ENCODE data around the gene MAP3K13. TPM values are rescaled to one million over a fixed set of nuclear protein-coding genes. Genes with fewer than 3 reads are reported as not detected.
"Not testable (repeated sequence)": the region's sequence is repeated elsewhere in the genome, so short reads cannot be mapped to it uniquely, and the experiment has no call there.

The MAP3K13 gene
- total RNA-seq, 1 donor from 2014 or later: 17.5 TPM

- DNase-seq (ENCODE audit: low read depth, low spot score): no peak
These were observed 20.3 kb upstream of the MAP3K13 start for GRCh38 chr3:185342459-185343174.

- DNase-seq (ENCODE audit: low read depth, low spot score): no peak
These were observed 15.5 kb upstream of the MAP3K13 start for GRCh38 chr3:185347399-185347798.

GRCh38 chr3:185350841-185351240 is 12.1 kb upstream of the MAP3K13 start:
- no peak for DNase-seq (ENCODE audit: low read depth, low spot score)

GRCh38 chr3:185351396-185351795 is 11.5 kb upstream of the MAP3K13 start:
- DNase-seq (ENCODE audit: low read depth, low spot score): no peak

- no peak for DNase-seq (ENCODE audit: low read depth, low spot score)
These were observed 9.7 kb upstream of the MAP3K13 start for GRCh38 chr3:185353225-185353624.

- DNase-seq (ENCODE audit: low read depth, low spot score): no peak
These were observed 8.9 kb upstream of the MAP3K13 start for GRCh38 chr3:185353823-185354614.

- no peak for DNase-seq (ENCODE audit: low read depth, low spot score)
These were observed 6.4 kb upstream of the MAP3K13 start for GRCh38 chr3:185356499-185356898.

- no peak for DNase-seq (ENCODE audit: low read depth, low spot score)
These were observed 1.0 kb upstream of the MAP3K13 start for GRCh38 chr3:185361920-185362319.

GRCh38 chr3:185363662-185364203 is 797 bp downstream of the MAP3K13 start:
- DNase-seq (ENCODE audit: low read depth, low spot score): no peak

- no peak for DNase-seq (ENCODE audit: low read depth, low spot score)
These were observed 2.5 kb downstream of the MAP3K13 start for GRCh38 chr3:185365291-185366073.

- DNase-seq (ENCODE audit: low read depth, low spot score): no peak
These were observed 3.1 kb downstream of the MAP3K13 start for GRCh38 chr3:185366074-185366335.

- DNase-seq (ENCODE audit: low read depth, low spot score): no peak
These were observed 4.0 kb downstream of the MAP3K13 start for GRCh38 chr3:185366913-185367312.

- DNase-seq (ENCODE audit: low read depth, low spot score): not testable (repeated sequence)
These were observed 7.4 kb downstream of the MAP3K13 start for GRCh38 chr3:185370349-185370748.

- no peak for DNase-seq (ENCODE audit: low read depth, low spot score)
These were observed 8.6 kb downstream of the MAP3K13 start for GRCh38 chr3:185371306-185372074.

- DNase-seq (ENCODE audit: low read depth, low spot score): no peak
These were observed 18.6 kb downstream of the MAP3K13 start for GRCh38 chr3:185381320-185382058.

- no peak for DNase-seq (ENCODE audit: low read depth, low spot score)
These were observed 19.2 kb downstream of the MAP3K13 start for GRCh38 chr3:185382154-185382553.

GRCh38 chr3:185386515-185386914 is 23.6 kb downstream of the MAP3K13 start:
- not testable (repeated sequence) for DNase-seq (ENCODE audit: low read depth, low spot score)

GRCh38 chr3:185387646-185388045 is 24.7 kb downstream of the MAP3K13 start:
- no peak for DNase-seq (ENCODE audit: low read depth, low spot score)

GRCh38 chr3:185393055-185393454 is 30.1 kb downstream of the MAP3K13 start:
- DNase-seq (ENCODE audit: low read depth, low spot score): no peak

GRCh38 chr3:185397676-185398075 is 34.7 kb downstream of the MAP3K13 start:
- DNase-seq (ENCODE audit: low read depth, low spot score): no peak

All from pulmonary artery endothelial cell (primary cell).